HG02571 (cell line): ENCODE measurements around the gene GALR3.

Experiments
- ATAC-seq: cut with Tn5 transposase; IDR thresholded peaks from one replicate; pipeline ENCODE4 v1.9.1; 2021; ENCODE audit warnings: mild to moderate bottlenecking, moderate library complexity; ENCODE audit not compliant: unreplicated experiment

GALR3 gene

GRCh38 chr22:37822079-37822833 is 926 bp upstream of the GALR3 start:
- ATAC-seq: no peak

GRCh38 chr22:37824674-37825641 is 1.8 kb downstream of the GALR3 start:
- no peak for ATAC-seq

GRCh38 chr22:37827056-37827455 is 3.9 kb downstream of the GALR3 start:
- no peak for ATAC-seq

- no peak for ATAC-seq
Measured at GRCh38 chr22:37830093-37830842, 7.1 kb downstream of the GALR3 start.

GRCh38 chr22:37831472-37831871 is 8.3 kb downstream of the GALR3 start:
- ATAC-seq: no peak

GRCh38 chr22:37832022-37832857 is 9.1 kb downstream of the GALR3 start:
- ATAC-seq: no peak

- ATAC-seq: no peak
Measured at GRCh38 chr22:37842015-37842793, 19.0 kb downstream of the GALR3 start.

- ATAC-seq: peak; percentile 38
Measured at GRCh38 chr22:37843741-37844089, 20.5 kb downstream of the GALR3 start.

- no peak for ATAC-seq
Measured at GRCh38 chr22:37844904-37845329, 21.7 kb downstream of the GALR3 start.

- no peak for ATAC-seq
Measured at GRCh38 chr22:37846433-37846832, 23.3 kb downstream of the GALR3 start.

- ATAC-seq: no peak
Measured at GRCh38 chr22:37848587-37849088, 25.5 kb downstream of the GALR3 start.

GRCh38 chr22:37849089-37849751 is 26.0 kb downstream of the GALR3 start, which contains the start of gene EIF3L:
Gene EIF3L, plus strand, starts transcription at chr22:37849419. Its CDS starts 31 bp downstream, at chr22:37849450.
- peak; percentile 46 for ATAC-seq

- no peak for ATAC-seq
Measured at GRCh38 chr22:37850801-37851200, 27.6 kb downstream of the GALR3 start.

GRCh38 chr22:37852418-37852817 is 29.2 kb downstream of the GALR3 start:
- ATAC-seq: no peak

GRCh38 chr22:37854946-37855345 is 31.8 kb downstream of the GALR3 start:
- no peak for ATAC-seq

GRCh38 chr22:37855462-37855861 is 32.3 kb downstream of the GALR3 start:
- ATAC-seq: no peak

- ATAC-seq: no peak
Measured at GRCh38 chr22:37860796-37861421, 37.7 kb downstream of the GALR3 start.
